ENCODE data around the gene NOXA1.

DNA sequence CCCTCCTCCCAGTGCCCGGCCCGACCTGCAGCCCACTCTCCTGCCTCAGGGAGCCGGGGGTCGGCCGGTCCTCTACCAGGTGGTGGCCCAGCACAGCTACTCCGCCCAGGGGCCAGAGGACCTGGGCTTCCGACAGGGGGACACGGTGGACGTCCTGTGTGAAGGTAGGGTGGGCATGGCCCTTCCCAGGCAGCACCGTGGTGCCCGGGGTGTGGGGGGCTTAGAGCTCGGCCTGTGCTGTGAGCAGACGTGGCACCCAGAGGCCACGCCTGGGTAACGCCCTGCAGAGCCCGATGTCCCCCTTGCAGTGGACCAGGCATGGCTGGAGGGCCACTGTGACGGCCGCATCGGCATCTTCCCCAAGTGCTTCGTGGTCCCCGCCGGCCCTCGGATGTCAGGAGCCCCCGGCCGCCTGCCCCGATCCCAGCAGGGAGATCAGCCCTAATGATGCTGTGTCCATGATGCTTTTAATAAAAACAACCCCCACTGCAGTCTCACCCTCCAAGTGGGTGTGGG, 10.8 kb downstream of the NOXA1 start:
- TF ChIP-seq, protein P1, sequence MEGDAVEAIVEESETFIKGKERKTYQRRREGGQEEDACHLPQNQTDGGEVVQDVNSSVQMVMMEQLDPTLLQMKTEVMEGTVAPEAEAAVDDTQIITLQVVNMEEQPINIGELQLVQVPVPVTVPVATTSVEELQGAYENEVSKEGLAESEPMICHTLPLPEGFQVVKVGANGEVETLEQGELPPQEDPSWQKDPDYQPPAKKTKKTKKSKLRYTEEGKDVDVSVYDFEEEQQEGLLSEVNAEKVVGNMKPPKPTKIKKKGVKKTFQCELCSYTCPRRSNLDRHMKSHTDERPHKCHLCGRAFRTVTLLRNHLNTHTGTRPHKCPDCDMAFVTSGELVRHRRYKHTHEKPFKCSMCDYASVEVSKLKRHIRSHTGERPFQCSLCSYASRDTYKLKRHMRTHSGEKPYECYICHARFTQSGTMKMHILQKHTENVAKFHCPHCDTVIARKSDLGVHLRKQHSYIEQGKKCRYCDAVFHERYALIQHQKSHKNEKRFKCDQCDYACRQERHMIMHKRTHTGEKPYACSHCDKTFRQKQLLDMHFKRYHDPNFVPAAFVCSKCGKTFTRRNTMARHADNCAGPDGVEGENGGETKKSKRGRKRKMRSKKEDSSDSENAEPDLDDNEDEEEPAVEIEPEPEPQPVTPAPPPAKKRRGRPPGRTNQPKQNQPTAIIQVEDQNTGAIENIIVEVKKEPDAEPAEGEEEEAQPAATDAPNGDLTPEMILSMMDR (IDR thresholded peaks at IDR 0.05; ENCODE audit: control extremely low read depth in 1 of 3, insufficient read depth in 1 of 3, low read depth in 1 of 3, low read length in 3 of 3): no peak
- TF ChIP-seq TEAD4 (IDR thresholded peaks at IDR 0.05; ENCODE audit: low read depth, low read length) (no peak), RFX5 (IDR thresholded peaks at IDR 0.05; ENCODE audit: borderline replicate concordance, low read depth, low read length) (no peak), SIN3A (conservative IDR thresholded peaks at IDR 0.05 in 1 of 2, IDR thresholded peaks at IDR 0.05 in 1 of 2; ENCODE audit: low read depth in 1 of 2, low read length in 2 of 2) (no peak), TAF1 (IDR thresholded peaks at IDR 0.05; ENCODE audit: low read depth, low read length) (no peak), RAD21 (IDR thresholded peaks at IDR 0.05 in 1 of 2, conservative IDR thresholded peaks at IDR 0.05 in 1 of 2; ENCODE audit: low read depth in 2 of 2, low read length in 2 of 2) (no peak), RNF2 (IDR thresholded peaks at IDR 0.05; ENCODE audit: borderline replicate concordance, low read depth, low read length, missing control alignments, poor library complexity, severe bottlenecking) (no peak), EZH2 (IDR thresholded peaks at IDR 0.05; ENCODE audit: low read depth, low read length, severe bottlenecking) (no peak), CBX5 (IDR thresholded peaks at IDR 0.05; ENCODE audit: low read depth, low read length) (no peak), GTF2F1 (IDR thresholded peaks at IDR 0.05; ENCODE audit: borderline replicate concordance, low read depth, low read length) (no peak), POLR2A (IDR thresholded peaks at IDR 0.05; ENCODE audit: control extremely low read depth in 1 of 2, low read depth in 2 of 2, low read length in 2 of 2) (no peak), CEBPB (IDR thresholded peaks at IDR 0.05; ENCODE audit: low read depth, low read length) (no peak), EGR1 (IDR thresholded peaks at IDR 0.05; ENCODE audit: borderline replicate concordance, low read depth, low read length) (no peak)
- TF ChIP-seq, protein P2, sequence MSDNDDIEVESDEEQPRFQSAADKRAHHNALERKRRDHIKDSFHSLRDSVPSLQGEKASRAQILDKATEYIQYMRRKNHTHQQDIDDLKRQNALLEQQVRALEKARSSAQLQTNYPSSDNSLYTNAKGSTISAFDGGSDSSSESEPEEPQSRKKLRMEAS (IDR thresholded peaks at IDR 0.05): no peak
